Measurements from ENCODE around the gene PRKD2.

PRKD2 gene

GRCh38 chr19:46748325-46749109, 31.6 kb upstream of the PRKD2 start:
- peaks cover 37% of the 10 kb centered on the region for H3K79me2 ChIP-seq (ENCODE audit: low read length)
- H3K36me3 ChIP-seq (replicated peaks; ENCODE audit: low read depth, low read length), result peaks cover 7% of the 10 kb centered on the region
- H4K20me1 ChIP-seq (ENCODE audit: insufficient read depth, low read length), result peaks cover 16% of the 10 kb centered on the region
- no peaks in the 10 kb centered on the region for H3K9me3 ChIP-seq (ENCODE audit: insufficient read depth, low read length)
- no peak overlapping the region for H3K27ac ChIP-seq (ENCODE audit: low read length)
- H2AFZ ChIP-seq (ENCODE audit: low read depth, low read length), result no peak overlapping the region
- no peak overlapping the region for H3K9ac ChIP-seq (ENCODE audit: low read length)
- peak; percentile 74 for TF ChIP-seq CTCF (IDR thresholded peaks at IDR 0.05; ENCODE audit: low read depth, low read length)
- TF ChIP-seq EZH2phosphoT487 (IDR thresholded peaks at IDR 0.05; ENCODE audit: low read depth), result no peak
- H3K4me1 ChIP-seq (ENCODE audit: low read length), result peaks cover 19% of the 10 kb centered on the region
- no peak overlapping the region for H3K4me3 ChIP-seq (ENCODE audit: low read length)
- no peak overlapping the region for H3K4me2 ChIP-seq (ENCODE audit: low read length)
- H3K27me3 ChIP-seq (ENCODE audit: low read depth, low read length), result no peaks in the 10 kb centered on the region

GRCh38 chr19:46746281-46747057, 29.6 kb upstream of the PRKD2 start, which contains the start of gene STRN4:
Gene STRN4 (minus strand): TSS chr19:46746450. CDS start chr19:46746430, 20 bp downstream.
- peak within 1 kb of the TSS; percentile 62 for H3K27ac ChIP-seq (ENCODE audit: low read length)
- peak within 1 kb of the TSS; percentile 95 for H3K9ac ChIP-seq (ENCODE audit: low read length)
- H3K27me3 ChIP-seq (ENCODE audit: low read depth, low read length), result no peaks in the 10 kb centered on the region
- peak within 1 kb of the TSS; percentile 49 for H2AFZ ChIP-seq (ENCODE audit: low read depth, low read length)
- H3K79me2 ChIP-seq (ENCODE audit: low read length), result peaks cover 57% of the 10 kb centered on the region
- peak within 1 kb of the TSS; percentile 92 for H3K4me2 ChIP-seq (ENCODE audit: low read length)
- H3K36me3 ChIP-seq (replicated peaks; ENCODE audit: low read depth, low read length), result peaks cover 7% of the 10 kb centered on the region
- peak within 1 kb of the TSS; percentile 79 for H3K4me3 ChIP-seq (ENCODE audit: low read length)
- H4K20me1 ChIP-seq (ENCODE audit: insufficient read depth, low read length), result peaks cover 36% of the 10 kb centered on the region
- TF ChIP-seq CTCF (IDR thresholded peaks at IDR 0.05; ENCODE audit: low read depth, low read length) (no peak), EZH2phosphoT487 (IDR thresholded peaks at IDR 0.05; ENCODE audit: low read depth) (no peak)
- H3K4me1 ChIP-seq (ENCODE audit: low read length), result peaks cover 18% of the 10 kb centered on the region
- H3K9me3 ChIP-seq (ENCODE audit: insufficient read depth, low read length), result no peaks in the 10 kb centered on the region

- Histone ChIP-seq H3K9ac (ENCODE audit: low read length) (peak within 1 kb of the TSS; percentile 95), H3K9me3 (ENCODE audit: insufficient read depth, low read length) (no peaks in the 10 kb centered on the region), H3K4me3 (ENCODE audit: low read length) (peak within 1 kb of the TSS; percentile 79), H3K27ac (ENCODE audit: low read length) (peak within 1 kb of the TSS; percentile 62), H3K36me3 (replicated peaks; ENCODE audit: low read depth, low read length) (peaks cover 11% of the 10 kb centered on the region), H3K27me3 (ENCODE audit: low read depth, low read length) (no peaks in the 10 kb centered on the region), H3K4me1 (ENCODE audit: low read length) (peaks cover 18% of the 10 kb centered on the region), H4K20me1 (ENCODE audit: insufficient read depth, low read length) (peaks cover 43% of the 10 kb centered on the region), H3K79me2 (ENCODE audit: low read length) (peaks cover 65% of the 10 kb centered on the region), H2AFZ (ENCODE audit: low read depth, low read length) (peak within 1 kb of the TSS; percentile 49), H3K4me2 (ENCODE audit: low read length) (peak within 1 kb of the TSS; percentile 92)
- TF ChIP-seq EZH2phosphoT487 (IDR thresholded peaks at IDR 0.05; ENCODE audit: low read depth) (no peak), CTCF (IDR thresholded peaks at IDR 0.05; ENCODE audit: low read depth, low read length) (no peak)
These were observed 28.8 kb upstream of the PRKD2 start, which contains the start of gene FKRP for GRCh38 chr19:46745521-46746280. Gene FKRP (plus strand): TSS chr19:46746057. CDS start chr19:46755451, 9,394 bp downstream.

Data from OCI-LY3 (cell line).